Hepatocyte (in vitro differentiated cells): ENCODE data around the gene CACNA1F.

Source experiments
- CTCF ChIP-seq: fragments of 200-600 bp; sonication (generic); IDR thresholded peaks from 2 replicates; pipeline ENCODE4 v1.5.1; 2016; ENCODE audit warnings: antibody characterized with exemption, mild to moderate bottlenecking; ENCODE audit not compliant: poor library complexity
- EZH2 ChIP-seq: fragments of 200-600 bp; sonication (generic); IDR thresholded peaks from 2 replicates; pipeline ENCODE4 v1.6.1; 2016; ENCODE audit warnings: antibody characterized with exemption, mild to moderate bottlenecking, borderline replicate concordance
- EZH2phosphoT487 ChIP-seq: fragments of 200-600 bp; sonication (generic); IDR thresholded peaks from one replicate; pipeline ENCODE4 v1.6.1; 2018; ENCODE audit warnings: antibody characterized with exemption, mild to moderate bottlenecking, low read depth, moderate library complexity; ENCODE audit not compliant: unreplicated experiment, severe bottlenecking

GRCh38 chrX:49243166-49243565 lies 10.0 kb upstream of the CACNA1F start:
- no peak for TF ChIP-seq EZH2
- no peak for TF ChIP-seq CTCF
- no peak for TF ChIP-seq EZH2phosphoT487
